Panc1 (cell line): ENCODE measurements around the gene PNLIPRP3. TPM values are rescaled to one million over a fixed set of nuclear protein-coding genes. Genes with fewer than 3 reads are reported as not detected.

Experiments used
- ATAC-seq: fragments of 200-7000 bp; cut with Tn5 transposase; 2 replicates; pipeline ENCODE4 v1.9.1; 2020; ENCODE audit warnings: mild to moderate bottlenecking, moderate library complexity
- BruUV-seq: library from RNA; stranded (reverse); fragments of 400-500 nt; replicated peaks from 2 replicates; lab custom pipeline; 2021; lab: Mats Ljungman, UMichigan
- CTCF ChIA-PET: fragments of 300-600 bp; sonication (Branson Sonifier 250); formaldehyde crosslinking; loops from one replicate; lab custom pipeline; 2022; ENCODE audit warnings: antibody characterized with exemption; lab: Charles Lee
- POLR2A ChIA-PET: fragments of 300-600 bp; sonication (Branson Sonifier 250); formaldehyde crosslinking; loops from one replicate; lab custom pipeline; 2022; ENCODE audit warnings: antibody characterized with exemption; lab: Charles Lee
- DNase-seq: peaks from one replicate; pipeline ENCODE4 v3.0.0-alpha.2; 2010; ENCODE audit warnings: low read depth, low spot score
- H3K27ac ChIP-seq: 2 replicates; pipeline ENCODE4 v1.5.1; 2011; ENCODE audit warnings: mild to moderate bottlenecking, low read length, inconsistent platforms
- H3K27me3 ChIP-seq: fragments of 200-500 bp; sonication (Bioruptor generic); 2 replicates; pipeline ENCODE4 v1.6.0; 2014; ENCODE audit warnings: low read length, inconsistent platforms; ENCODE audit not compliant: control insufficient read depth, insufficient read depth
- H3K36me3 ChIP-seq: fragments of 200-500 bp; sonication (Bioruptor generic); 2 replicates; pipeline ENCODE4 v1.5.1; 2014; ENCODE audit warnings: inconsistent platforms, mild to moderate bottlenecking, low read length, moderate library complexity; ENCODE audit not compliant: control insufficient read depth, insufficient read depth
- H3K4me1 ChIP-seq: 2 replicates; pipeline ENCODE4 v1.5.1; 2011; ENCODE audit warnings: inconsistent platforms, mild to moderate bottlenecking, low read length, moderate library complexity; ENCODE audit not compliant: control insufficient read depth, insufficient read depth
- H3K4me3 ChIP-seq, 2 experiments: 2 replicates each; pipeline ENCODE4 v1.5.1; 2011 to 2012; ENCODE audit warnings: low read depth in 2 of 2, low read length in 2 of 2, mild to moderate bottlenecking in 2 of 2, inconsistent platforms in 1 of 2, moderate library complexity in 1 of 2
- H3K9me3 ChIP-seq: fragments of 200-500 bp; sonication (Bioruptor generic); 2 replicates; pipeline ENCODE4 v1.5.1; 2014; ENCODE audit warnings: low read depth, mild to moderate bottlenecking, inconsistent platforms, low read length, moderate library complexity; ENCODE audit not compliant: control insufficient read depth, insufficient read depth
- CTCF ChIP-seq: fragments of 450-650 bp; IDR thresholded peaks from 2 replicates; pipeline ENCODE4 v1.5.1; 2017; ENCODE audit warnings: mild to moderate bottlenecking
- POLR2AphosphoS5 ChIP-seq: IDR thresholded peaks from 2 replicates; pipeline ENCODE4 v1.6.1; 2012; ENCODE audit warnings: mild to moderate bottlenecking, low read depth, low read length, moderate library complexity
- REST ChIP-seq, 2 experiments: IDR thresholded peaks; 2 replicates each; pipeline ENCODE4 v1.6.1; 2011 to 2012; ENCODE audit warnings: low read depth in 2 of 2, control low read depth in 1 of 2, low read length in 1 of 2, mild to moderate bottlenecking in 1 of 2, moderate library complexity in 1 of 2; ENCODE audit not compliant: insufficient read depth in 1 of 2
- SIN3A ChIP-seq: IDR thresholded peaks from 2 replicates; pipeline ENCODE4 v1.6.1; 2012; ENCODE audit warnings: low read depth, mild to moderate bottlenecking, low read length, moderate library complexity, borderline replicate concordance; ENCODE audit not compliant: insufficient read depth
- TCF7L2 ChIP-seq: IDR thresholded peaks from 2 replicates; pipeline ENCODE4 v1.6.1; 2011; ENCODE audit warnings: mild to moderate bottlenecking, low read depth, low read length, inconsistent platforms
- in situ Hi-C: cut with HindIII; loops from 2 replicates; pipeline ENCODE4 v1.10.0; 2016; ENCODE audit warnings: low sequenced_read_pairs, low pct_unique_long_range_greater_than_20kb
- intact Hi-C: fragments of 100-400 bp; cut with micrococcal nuclease; formaldehyde crosslinking; loops from one replicate; pipeline ENCODE4 v1.10.0; 2022; ENCODE audit not compliant: unreplicated experiment
- total RNA-seq: library from RNA; stranded (reverse); gene quantifications from one replicate; pipeline ENCODE4 v1.2.1, GENCODE V29; 2021; ENCODE audit not compliant: unreplicated experiment

The PNLIPRP3 gene
- total RNA-seq, 1 experiment from 2014 or later, result not detected

DNA sequence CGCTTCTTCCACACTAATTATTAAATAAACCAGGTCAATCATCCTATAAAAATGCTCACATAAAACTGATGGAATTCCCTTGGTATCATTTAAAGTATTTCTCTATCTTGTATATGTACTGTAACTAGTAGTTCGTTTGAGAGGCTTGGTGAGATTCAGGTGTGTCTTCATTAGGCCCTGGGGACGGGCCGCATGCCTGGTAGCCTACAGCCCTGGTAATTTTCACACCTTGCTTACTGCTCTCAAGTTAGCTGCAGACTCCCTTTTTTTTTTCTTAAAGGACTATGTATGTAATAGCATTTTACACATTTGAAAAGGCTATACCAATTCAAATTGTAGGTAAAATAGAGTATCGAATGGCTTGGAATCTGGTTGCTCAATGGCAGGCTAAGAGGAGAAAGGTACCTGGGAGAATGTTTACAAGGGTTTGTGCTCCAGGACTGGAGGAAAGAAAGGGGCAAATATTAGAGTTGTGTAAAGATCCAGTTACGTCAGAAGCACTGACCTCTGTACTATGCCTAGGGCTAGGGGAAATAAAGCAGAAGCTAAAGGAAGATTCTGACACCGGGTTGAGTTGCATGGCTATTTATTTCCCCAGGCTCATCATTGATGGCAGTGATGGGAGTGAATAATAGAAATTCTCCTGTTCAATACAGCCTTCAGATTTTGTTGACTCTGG, 59.3 kb downstream of the PNLIPRP3 start:
- H3K4me1 ChIP-seq, result no peaks in the 10 kb centered on the region
- no peak for TF ChIP-seq POLR2AphosphoS5
- TF ChIP-seq SIN3A, result no peak
- no peak for TF ChIP-seq REST (IDR thresholded peaks at IDR 0.05; ENCODE audit: insufficient read depth in 1 of 2, low read depth in 2 of 2, low read length in 1 of 2)
- TF ChIP-seq TCF7L2, result no peak
- no peak for TF ChIP-seq CTCF
- no peak overlapping the region for H3K4me3 ChIP-seq
- DNase-seq, result no peak
- intact Hi-C loops (no loop called here), in situ Hi-C loops (no loop called here)
- BruUV-seq, result no TSS peak
- no peak overlapping the region for H3K27ac ChIP-seq
- H3K36me3 ChIP-seq, result no peaks in the 10 kb centered on the region
- no peaks in the 10 kb centered on the region for H3K9me3 ChIP-seq
- CTCF ChIA-PET, result no interaction called here
- peaks cover 13% of the 10 kb centered on the region for H3K27me3 ChIP-seq
- no peak for ATAC-seq
- POLR2A ChIA-PET, result no interaction called here

GRCh38 chr10:116487522-116488430, 60.1 kb downstream of the PNLIPRP3 start:
- CTCF ChIA-PET, result no interaction called here

More at GRCh38 chr10:116487522-116488430, 60.1 kb downstream of the PNLIPRP3 start:
- Histone ChIP-seq H3K4me1 (no peaks in the 10 kb centered on the region), H3K36me3 (no peaks in the 10 kb centered on the region), H3K9me3 (no peaks in the 10 kb centered on the region), H3K27me3 (peaks cover 13% of the 10 kb centered on the region), H3K4me3 (no peak overlapping the region), H3K27ac (no peak overlapping the region)
- POLR2A ChIA-PET, result no interaction called here
- BruUV-seq, result no TSS peak
- no peak for TF ChIP-seq POLR2AphosphoS5
- TF ChIP-seq CTCF, result no peak
- TF ChIP-seq TCF7L2, result no peak
- no peak for TF ChIP-seq REST (IDR thresholded peaks at IDR 0.05; ENCODE audit: insufficient read depth in 1 of 2, low read depth in 2 of 2, low read length in 1 of 2)
- no peak for TF ChIP-seq SIN3A
- no peak for DNase-seq
- in situ Hi-C loops, result no loop called here
- intact Hi-C loops, result no loop called here
- ATAC-seq, result no peak
